Testis (tissue), 5 donors: Measurements from ENCODE around the gene ADPRHL1. TPM values are rescaled to one million over a fixed set of nuclear protein-coding genes. Genes with fewer than 3 reads are reported as not detected.

ENCODE experiments used
- DNase-seq: peaks from one replicate; pipeline ENCODE4 v3.0.0-alpha.2; 2019
- H3K27ac ChIP-seq, 2 donors: fragments of 200-600 bp; sonication (generic); one replicate each; pipeline ENCODE4 v1.5.1; 2019
- H3K27me3 ChIP-seq: fragments of 200-600 bp; sonication (generic); one replicate; pipeline ENCODE4 v1.5.1; 2019
- H3K36me3 ChIP-seq: fragments of 200-600 bp; sonication (generic); one replicate; pipeline ENCODE4 v1.5.1; 2017; ENCODE audit warnings: low read depth; ENCODE audit errors: missing control alignments
- H3K4me1 ChIP-seq: fragments of 200-600 bp; sonication (generic); one replicate; pipeline ENCODE4 v1.5.1; 2019
- H3K4me3 ChIP-seq, 2 donors: fragments of 200-600 bp; sonication (generic); one replicate each; pipeline ENCODE4 v1.5.1; 2017 to 2019
- H3K9me3 ChIP-seq: fragments of 200-600 bp; sonication (generic); one replicate; pipeline ENCODE4 v1.5.1; 2017
- POLR2A ChIP-seq: fragments of 450-650 bp; IDR thresholded peaks from one replicate; pipeline ENCODE4 v1.6.1; 2017; ENCODE audit warnings: antibody characterized with exemption, mild to moderate bottlenecking, moderate library complexity
- WGBS, 2 donors: methylation state at CpG; one replicate each; pipeline ENCODE4 v1.1.5; 2018; 5-methylcytosine and 5-hydroxymethylcytosine counted together
- intact Hi-C: fragments of 100-400 bp; cut with DNase I; formaldehyde crosslinking; loops from one replicate; pipeline ENCODE4 v1.15.1; 2023; ENCODE audit warnings: low total_unique reads
- long read RNA-seq, 2 donors: transcript quantifications; one replicate each; lab custom pipeline, GENCODE V29; 2026
- polyA plus RNA-seq: library from polyadenylated mRNA; stranded (reverse); fragments of 350-450 nt; fragmentation: Illumina TruSeq; extraction: RNeasy Lipid Tissue Mini Kit (QIAGEN cat#74804); gene quantifications from one replicate; pipeline ENCODE4 v1.2.3, GENCODE V29; 2014; ENCODE audit warnings: low read depth, low replicate concordance; ENCODE audit not compliant: insufficient read depth
- total RNA-seq, 2 donors: library from RNA; depleted of rRNA; stranded (reverse); fragments of >200 nt; gene quantifications; one replicate each; pipeline ENCODE4 v1.2.3, GENCODE V29; 2016
- TF ChIP-seq, protein P1 (sequence below), 3 experiments: fragments of 450-650 bp in 2 of 3; fragments of 200-600 bp in 1 of 3; sonication (generic) in 1 of 3; IDR thresholded peaks; one replicate each; pipeline ENCODE4 v1.5.1; 2016 to 2019; ENCODE audit warnings: antibody characterized with exemption in 3 of 3, mild to moderate bottlenecking in 2 of 3, moderate library complexity in 1 of 3

ADPRHL1 gene
- total RNA-seq (1 to 10 TPM; 6.6 to 9.3 TPM), polyA plus RNA-seq (6.2 TPM)
- long read RNA-seq, donor 1: 0 reads
- long read RNA-seq, donor 2: 0 reads

GRCh38 chr13:113452942-113453901 is at the start of gene ADPRHL1:
ADPRHL1 (minus strand) TSS chr13:113453488; CDS start chr13:113453437, 51 bp downstream.
- no peaks in the 10 kb centered on the region for H3K27me3 ChIP-seq
- no peak within 1 kb of the TSS for H3K4me3 ChIP-seq
- no peak within 1 kb of the TSS for H3K27ac ChIP-seq
- H3K36me3 ChIP-seq: no peaks in the 10 kb centered on the region
- H3K4me1 ChIP-seq: peaks cover 11% of the 10 kb centered on the region
- DNase-seq: peak; percentile 32
- 76 to 81% methylated on average over 35 to 45 of the region's 45 CpGs for WGBS, 2 donors
- intact Hi-C loops: loop anchor here (10.0 kb wide), 1 partner anchor 102 kb away; no protein-coding TSS in a partner anchor
- H3K9me3 ChIP-seq: no peaks in the 10 kb centered on the region
- TF ChIP-seq POLR2A: no peak
- TF ChIP-seq, protein P1, sequence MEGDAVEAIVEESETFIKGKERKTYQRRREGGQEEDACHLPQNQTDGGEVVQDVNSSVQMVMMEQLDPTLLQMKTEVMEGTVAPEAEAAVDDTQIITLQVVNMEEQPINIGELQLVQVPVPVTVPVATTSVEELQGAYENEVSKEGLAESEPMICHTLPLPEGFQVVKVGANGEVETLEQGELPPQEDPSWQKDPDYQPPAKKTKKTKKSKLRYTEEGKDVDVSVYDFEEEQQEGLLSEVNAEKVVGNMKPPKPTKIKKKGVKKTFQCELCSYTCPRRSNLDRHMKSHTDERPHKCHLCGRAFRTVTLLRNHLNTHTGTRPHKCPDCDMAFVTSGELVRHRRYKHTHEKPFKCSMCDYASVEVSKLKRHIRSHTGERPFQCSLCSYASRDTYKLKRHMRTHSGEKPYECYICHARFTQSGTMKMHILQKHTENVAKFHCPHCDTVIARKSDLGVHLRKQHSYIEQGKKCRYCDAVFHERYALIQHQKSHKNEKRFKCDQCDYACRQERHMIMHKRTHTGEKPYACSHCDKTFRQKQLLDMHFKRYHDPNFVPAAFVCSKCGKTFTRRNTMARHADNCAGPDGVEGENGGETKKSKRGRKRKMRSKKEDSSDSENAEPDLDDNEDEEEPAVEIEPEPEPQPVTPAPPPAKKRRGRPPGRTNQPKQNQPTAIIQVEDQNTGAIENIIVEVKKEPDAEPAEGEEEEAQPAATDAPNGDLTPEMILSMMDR (IDR thresholded peaks at IDR 0.05): no peak

- no peaks in the 10 kb centered on the region for H3K36me3 ChIP-seq
- H3K4me3 ChIP-seq: no peak overlapping the region
- 92 to 93% methylated on average over 12 to 16 of the region's 16 CpGs for WGBS, 2 donors
- intact Hi-C loops: no loop called here
- no peak overlapping the region for H3K27ac ChIP-seq
- H3K27me3 ChIP-seq: no peaks in the 10 kb centered on the region
- H3K9me3 ChIP-seq: no peaks in the 10 kb centered on the region
- no peak for DNase-seq
- H3K4me1 ChIP-seq: no peaks in the 10 kb centered on the region
- no peak for TF ChIP-seq POLR2A
- TF ChIP-seq, protein P1 (IDR thresholded peaks at IDR 0.05): no peak
Measured at GRCh38 chr13:113502686-113503085, 49.4 kb upstream of the ADPRHL1 start.

- H3K4me3 ChIP-seq: no peak overlapping the region
- no peaks in the 10 kb centered on the region for H3K27me3 ChIP-seq
- no peak for DNase-seq
- 78 to 92% methylated on average over 11 of the region's 11 CpGs for WGBS, 2 donors
- H3K36me3 ChIP-seq: no peaks in the 10 kb centered on the region
- H3K27ac ChIP-seq: no peak overlapping the region
- no peaks in the 10 kb centered on the region for H3K4me1 ChIP-seq
- intact Hi-C loops: no loop called here
- TF ChIP-seq POLR2A: no peak
- TF ChIP-seq, protein P1 (IDR thresholded peaks at IDR 0.05): no peak
- no peaks in the 10 kb centered on the region for H3K9me3 ChIP-seq
Measured at GRCh38 chr13:113500530-113501265, 47.4 kb upstream of the ADPRHL1 start.

GRCh38 chr13:113499936-113500335 is 46.6 kb upstream of the ADPRHL1 start:
- no peaks in the 10 kb centered on the region for H3K4me1 ChIP-seq
- TF ChIP-seq, protein P1 (IDR thresholded peaks at IDR 0.05): no peak
- no peak for TF ChIP-seq POLR2A
- DNase-seq: no peak
- no peaks in the 10 kb centered on the region for H3K36me3 ChIP-seq
- H3K27ac ChIP-seq: no peak overlapping the region
- H3K4me3 ChIP-seq: no peak overlapping the region
- intact Hi-C loops: no loop called here
- H3K27me3 ChIP-seq: no peaks in the 10 kb centered on the region
- no peaks in the 10 kb centered on the region for H3K9me3 ChIP-seq
- 86 to 94% methylated on average over 4 of the region's 4 CpGs for WGBS, 2 donors
